ENCODE results near the gene PSMD2. TPM values are rescaled to one million over a fixed set of nuclear protein-coding genes. Genes with fewer than 3 reads are reported as not detected.

PSMD2 gene
- polyA plus RNA-seq, 4 donors = 104 to 149 (median 122) TPM

GRCh38 chr3:184316792-184317191 is 17.8 kb downstream of the PSMD2 start:
- WGBS, 3 donors = 68 to 74% (median 71%) methylated on average over 7 of the region's 7 CpGs
- peaks cover 19 to 60% (median 21%) of the 10 kb centered on the region in 3 donors for H3K36me3 ChIP-seq (ENCODE audit: control insufficient read depth in 3 of 3, insufficient read depth in 2 of 3, low read depth in 1 of 3, low read length in 3 of 3)
- H3K27me3 ChIP-seq (ENCODE audit: control insufficient read depth in 3 of 3, insufficient read depth in 3 of 3, low read length in 3 of 3) = no peaks in the 10 kb centered on the region
- H3K9me3 ChIP-seq (ENCODE audit: control insufficient read depth in 2 of 2, insufficient read depth in 1 of 2, low read depth in 1 of 2, low read length in 1 of 2) = no peaks in the 10 kb centered on the region
- peaks cover 6 to 15% (median 6%) of the 10 kb centered on the region in 3 donors for H3K4me1 ChIP-seq (ENCODE audit: control insufficient read depth in 3 of 3, insufficient read depth in 2 of 3, low read depth in 1 of 3, low read length in 2 of 3)
- FAIRE-seq = no peak
- H3K4me3 ChIP-seq (ENCODE audit: low read depth in 1 of 3, low read length in 3 of 3) = peak overlapping the region in 2 of 3 donors; percentile 76 to 92
- H3K27ac ChIP-seq (ENCODE audit: low read depth in 1 of 3, low read length in 2 of 3) = peak overlapping the region in 1 of 3 donors; percentile 99
- no peak for DNase-seq

- Histone ChIP-seq H3K4me1 (ENCODE audit: control insufficient read depth in 3 of 3, insufficient read depth in 2 of 3, low read depth in 1 of 3, low read length in 2 of 3) (peaks cover 6 to 15% (median 6%) of the 10 kb centered on the region in 3 donors), H3K9me3 (ENCODE audit: control insufficient read depth in 2 of 2, insufficient read depth in 1 of 2, low read depth in 1 of 2, low read length in 1 of 2) (no peaks in the 10 kb centered on the region), H3K36me3 (ENCODE audit: control insufficient read depth in 3 of 3, insufficient read depth in 2 of 3, low read depth in 1 of 3, low read length in 3 of 3) (peaks cover 21 to 64% (median 22%) of the 10 kb centered on the region in 3 donors), H3K27ac (ENCODE audit: low read depth in 1 of 3, low read length in 2 of 3) (no peak overlapping the region), H3K27me3 (ENCODE audit: control insufficient read depth in 3 of 3, insufficient read depth in 3 of 3, low read length in 3 of 3) (no peaks in the 10 kb centered on the region), H3K4me3 (ENCODE audit: low read depth in 1 of 3, low read length in 3 of 3) (peak overlapping the region in 1 of 3 donors; percentile 76)
- WGBS, 3 donors = 30 to 54% (median 33%) methylated on average over 5 of the region's 5 CpGs
- DNase-seq (no peak), FAIRE-seq (no peak)
These were observed 18.2 kb downstream of the PSMD2 start for GRCh38 chr3:184317201-184317600.

GRCh38 chr3:184320104-184320445 is 21.0 kb downstream of the PSMD2 start:
- Histone ChIP-seq H3K9me3 (ENCODE audit: control insufficient read depth in 2 of 2, insufficient read depth in 1 of 2, low read depth in 1 of 2, low read length in 1 of 2) (no peaks in the 10 kb centered on the region), H3K4me1 (ENCODE audit: control insufficient read depth in 3 of 3, insufficient read depth in 2 of 3, low read depth in 1 of 3, low read length in 2 of 3) (peaks cover 6 to 15% (median 6%) of the 10 kb centered on the region in 3 donors), H3K27me3 (ENCODE audit: control insufficient read depth in 3 of 3, insufficient read depth in 3 of 3, low read length in 3 of 3) (no peaks in the 10 kb centered on the region), H3K4me3 (ENCODE audit: low read depth in 1 of 3, low read length in 3 of 3) (no peak overlapping the region), H3K27ac (ENCODE audit: low read depth in 1 of 3, low read length in 2 of 3) (peak overlapping the region in 1 of 3 donors; percentile 82), H3K36me3 (ENCODE audit: control insufficient read depth in 3 of 3, insufficient read depth in 2 of 3, low read depth in 1 of 3, low read length in 3 of 3) (peaks cover 43 to 91% (median 46%) of the 10 kb centered on the region in 3 donors)
- 2 to 12% (median 8%) methylated on average over 3 to 4 of the region's 4 CpGs for WGBS, 3 donors
- no peak for FAIRE-seq
- peak; percentile 53 to 92 for DNase-seq

- DNase-seq (no peak), FAIRE-seq (no peak)
- WGBS, 3 donors = 86 to 91% (median 91%) methylated on average over 5 of the region's 5 CpGs
- Histone ChIP-seq H3K4me1 (ENCODE audit: control insufficient read depth in 3 of 3, insufficient read depth in 2 of 3, low read depth in 1 of 3, low read length in 2 of 3) (peaks cover 6 to 15% (median 6%) of the 10 kb centered on the region in 3 donors), H3K27me3 (ENCODE audit: control insufficient read depth in 3 of 3, insufficient read depth in 3 of 3, low read length in 3 of 3) (no peaks in the 10 kb centered on the region), H3K36me3 (ENCODE audit: control insufficient read depth in 3 of 3, insufficient read depth in 2 of 3, low read depth in 1 of 3, low read length in 3 of 3) (peaks cover 54 to 91% (median 61%) of the 10 kb centered on the region in 3 donors), H3K9me3 (ENCODE audit: control insufficient read depth in 2 of 2, insufficient read depth in 1 of 2, low read depth in 1 of 2, low read length in 1 of 2) (no peaks in the 10 kb centered on the region), H3K4me3 (ENCODE audit: low read depth in 1 of 3, low read length in 3 of 3) (no peak overlapping the region), H3K27ac (ENCODE audit: low read depth in 1 of 3, low read length in 2 of 3) (no peak overlapping the region)
These were observed 22.6 kb downstream of the PSMD2 start for GRCh38 chr3:184321666-184322065.

GRCh38 chr3:184322731-184323487 is 23.9 kb downstream of the PSMD2 start:
- Histone ChIP-seq H3K9me3 (ENCODE audit: control insufficient read depth in 2 of 2, insufficient read depth in 1 of 2, low read depth in 1 of 2, low read length in 1 of 2) (no peaks in the 10 kb centered on the region), H3K36me3 (ENCODE audit: control insufficient read depth in 3 of 3, insufficient read depth in 2 of 3, low read depth in 1 of 3, low read length in 3 of 3) (peaks cover 63 to 93% (median 66%) of the 10 kb centered on the region in 3 donors), H3K4me1 (ENCODE audit: control insufficient read depth in 3 of 3, insufficient read depth in 2 of 3, low read depth in 1 of 3, low read length in 2 of 3) (peaks cover 4 to 11% (median 6%) of the 10 kb centered on the region in 3 donors), H3K4me3 (ENCODE audit: low read depth in 1 of 3, low read length in 3 of 3) (no peak overlapping the region), H3K27me3 (ENCODE audit: control insufficient read depth in 3 of 3, insufficient read depth in 3 of 3, low read length in 3 of 3) (no peaks in the 10 kb centered on the region), H3K27ac (ENCODE audit: low read depth in 1 of 3, low read length in 2 of 3) (no peak overlapping the region)
- 89 to 91% (median 89%) methylated on average over 20 of the region's 20 CpGs for WGBS, 3 donors
- no peak for DNase-seq
- no peak for FAIRE-seq

- no peak for FAIRE-seq
These were observed 24.7 kb downstream of the PSMD2 start for GRCh38 chr3:184323696-184324095.

GRCh38 chr3:184325269-184325668 is 26.2 kb downstream of the PSMD2 start:
- H3K4me1 ChIP-seq (ENCODE audit: control insufficient read depth in 3 of 3, insufficient read depth in 2 of 3, low read depth in 1 of 3, low read length in 2 of 3) = no peaks in the 10 kb centered on the region

More at GRCh38 chr3:184323696-184324095, 24.7 kb downstream of the PSMD2 start:
- H3K4me3 ChIP-seq (ENCODE audit: low read depth in 1 of 3, low read length in 3 of 3) = no peak overlapping the region
- peaks cover 4 to 10% (median 6%) of the 10 kb centered on the region in 3 donors for H3K4me1 ChIP-seq (ENCODE audit: control insufficient read depth in 3 of 3, insufficient read depth in 2 of 3, low read depth in 1 of 3, low read length in 2 of 3)
- no peaks in the 10 kb centered on the region for H3K9me3 ChIP-seq (ENCODE audit: control insufficient read depth in 2 of 2, insufficient read depth in 1 of 2, low read depth in 1 of 2, low read length in 1 of 2)
- H3K27ac ChIP-seq (ENCODE audit: low read depth in 1 of 3, low read length in 2 of 3) = no peak overlapping the region
- no peak for DNase-seq
- WGBS, 3 donors = 82 to 93% (median 90%) methylated on average over 8 of the region's 8 CpGs
- no peaks in the 10 kb centered on the region for H3K27me3 ChIP-seq (ENCODE audit: control insufficient read depth in 3 of 3, insufficient read depth in 3 of 3, low read length in 3 of 3)
- H3K36me3 ChIP-seq (ENCODE audit: control insufficient read depth in 3 of 3, insufficient read depth in 2 of 3, low read depth in 1 of 3, low read length in 3 of 3) = peaks cover 68 to 95% (median 70%) of the 10 kb centered on the region in 3 donors

GRCh38 chr3:184325715-184326369 is 26.8 kb downstream of the PSMD2 start:
- no peaks in the 10 kb centered on the region for H3K9me3 ChIP-seq (ENCODE audit: control insufficient read depth in 2 of 2, insufficient read depth in 1 of 2, low read depth in 1 of 2, low read length in 1 of 2)
- DNase-seq (no peak), FAIRE-seq (no peak)
- no peaks in the 10 kb centered on the region for H3K4me1 ChIP-seq (ENCODE audit: control insufficient read depth in 3 of 3, insufficient read depth in 2 of 3, low read depth in 1 of 3, low read length in 2 of 3)
- no peak overlapping the region for H3K4me3 ChIP-seq (ENCODE audit: low read depth in 1 of 3, low read length in 3 of 3)
- no peak overlapping the region for H3K27ac ChIP-seq (ENCODE audit: low read depth in 1 of 3, low read length in 2 of 3)
- no peaks in the 10 kb centered on the region for H3K27me3 ChIP-seq (ENCODE audit: control insufficient read depth in 3 of 3, insufficient read depth in 3 of 3, low read length in 3 of 3)
- 77 to 84% (median 79%) methylated on average over 6 of the region's 6 CpGs for WGBS, 3 donors
- H3K36me3 ChIP-seq (ENCODE audit: control insufficient read depth in 3 of 3, insufficient read depth in 2 of 3, low read depth in 1 of 3, low read length in 3 of 3) = peaks cover 61 to 93% (median 70%) of the 10 kb centered on the region in 3 donors

More at GRCh38 chr3:184325269-184325668, 26.2 kb downstream of the PSMD2 start:
- WGBS, 3 donors = 91 to 93% (median 93%) methylated on average over 13 of the region's 13 CpGs
- no peaks in the 10 kb centered on the region for H3K9me3 ChIP-seq (ENCODE audit: control insufficient read depth in 2 of 2, insufficient read depth in 1 of 2, low read depth in 1 of 2, low read length in 1 of 2)
- H3K36me3 ChIP-seq (ENCODE audit: control insufficient read depth in 3 of 3, insufficient read depth in 2 of 3, low read depth in 1 of 3, low read length in 3 of 3) = peaks cover 67 to 95% (median 74%) of the 10 kb centered on the region in 3 donors
- no peak for FAIRE-seq
- no peaks in the 10 kb centered on the region for H3K27me3 ChIP-seq (ENCODE audit: control insufficient read depth in 3 of 3, insufficient read depth in 3 of 3, low read length in 3 of 3)
- no peak overlapping the region for H3K4me3 ChIP-seq (ENCODE audit: low read depth in 1 of 3, low read length in 3 of 3)
- DNase-seq = no peak
- no peak overlapping the region for H3K27ac ChIP-seq (ENCODE audit: low read depth in 1 of 3, low read length in 2 of 3)

Data from small intestine (tissue), 7 donors.